Suprapubic skin (tissue), 3 donors: Measurements from ENCODE around the gene PPM1F.

Experiments
- EP300 ChIP-seq: sonication (generic); formaldehyde crosslinking; IDR thresholded peaks from one replicate; pipeline ENCODE4 v1.6.1; 2017; ENCODE audit warnings: antibody characterized with exemption
- TF ChIP-seq, protein P1 (sequence below), 2 donors: fragments of 200-600 bp in 1 of 2; fragments of 450-650 bp in 1 of 2; sonication (generic) in 1 of 2; IDR thresholded peaks; one replicate each; pipeline ENCODE4 v1.5.1; 2016 to 2019; ENCODE audit warnings: antibody characterized with exemption in 2 of 2, mild to moderate bottlenecking in 1 of 2, moderate library complexity in 1 of 2

DNA sequence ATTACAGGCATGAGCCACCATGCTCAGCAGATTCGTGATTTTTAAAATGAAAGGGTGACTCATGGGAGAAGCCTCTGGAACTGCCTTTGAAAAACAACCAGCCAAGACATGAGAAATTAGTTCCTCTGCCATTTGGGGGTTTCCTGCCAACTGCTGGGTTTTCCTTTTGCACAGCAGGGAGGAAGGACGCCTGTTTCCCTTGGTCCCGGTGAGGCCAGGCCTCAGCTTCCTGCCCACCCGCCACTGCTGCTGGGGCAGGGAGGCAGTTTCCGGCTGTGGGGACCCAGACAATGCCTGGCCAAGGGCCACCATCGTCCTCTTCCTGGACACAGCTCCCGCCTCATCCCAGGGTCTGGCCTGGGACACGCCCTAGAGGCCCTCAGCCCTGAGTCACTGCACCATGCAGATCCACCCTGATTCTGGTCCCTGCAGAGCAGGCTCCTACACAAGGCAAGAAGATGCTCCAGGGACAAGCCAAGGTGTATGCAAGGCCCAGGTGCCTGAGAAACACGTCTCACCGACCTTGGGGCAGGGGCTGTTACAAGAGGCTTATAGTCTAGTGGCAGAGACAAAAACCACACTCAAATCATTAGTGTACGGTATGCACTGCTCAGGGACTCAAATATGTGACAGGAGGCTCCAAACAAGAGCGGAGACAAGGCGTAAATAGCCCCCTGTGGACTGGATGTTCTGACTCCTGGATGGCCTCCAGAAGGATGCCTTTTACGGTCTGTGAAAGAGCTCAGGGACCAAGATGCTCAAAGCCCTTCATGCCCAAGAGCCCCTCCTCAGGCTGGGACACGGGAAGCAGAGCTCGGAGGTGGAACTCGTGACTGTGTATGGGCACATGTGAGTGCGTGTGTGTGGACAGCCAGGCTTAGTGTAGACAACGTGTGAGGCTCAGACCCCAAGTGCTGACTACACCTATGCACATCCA is 10.0 kb downstream of the PPM1F start:
- TF ChIP-seq, protein P1, sequence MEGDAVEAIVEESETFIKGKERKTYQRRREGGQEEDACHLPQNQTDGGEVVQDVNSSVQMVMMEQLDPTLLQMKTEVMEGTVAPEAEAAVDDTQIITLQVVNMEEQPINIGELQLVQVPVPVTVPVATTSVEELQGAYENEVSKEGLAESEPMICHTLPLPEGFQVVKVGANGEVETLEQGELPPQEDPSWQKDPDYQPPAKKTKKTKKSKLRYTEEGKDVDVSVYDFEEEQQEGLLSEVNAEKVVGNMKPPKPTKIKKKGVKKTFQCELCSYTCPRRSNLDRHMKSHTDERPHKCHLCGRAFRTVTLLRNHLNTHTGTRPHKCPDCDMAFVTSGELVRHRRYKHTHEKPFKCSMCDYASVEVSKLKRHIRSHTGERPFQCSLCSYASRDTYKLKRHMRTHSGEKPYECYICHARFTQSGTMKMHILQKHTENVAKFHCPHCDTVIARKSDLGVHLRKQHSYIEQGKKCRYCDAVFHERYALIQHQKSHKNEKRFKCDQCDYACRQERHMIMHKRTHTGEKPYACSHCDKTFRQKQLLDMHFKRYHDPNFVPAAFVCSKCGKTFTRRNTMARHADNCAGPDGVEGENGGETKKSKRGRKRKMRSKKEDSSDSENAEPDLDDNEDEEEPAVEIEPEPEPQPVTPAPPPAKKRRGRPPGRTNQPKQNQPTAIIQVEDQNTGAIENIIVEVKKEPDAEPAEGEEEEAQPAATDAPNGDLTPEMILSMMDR (IDR thresholded peaks at IDR 0.05), result no peak
- no peak for TF ChIP-seq EP300
